ENCODE data around the gene POLR1D.

The POLR1D gene

GRCh38 chr13:27641711-27642502, 20.2 kb downstream of the POLR1D start:
- no peak for DNase-seq

- DNase-seq, result no peak
These were observed 21.8 kb downstream of the POLR1D start for GRCh38 chr13:27643334-27644132.

GRCh38 chr13:27644302-27644701, 22.6 kb downstream of the POLR1D start:
- no peak for DNase-seq

- no peak for DNase-seq
These were observed 28.6 kb downstream of the POLR1D start for GRCh38 chr13:27650312-27650711.

GRCh38 chr13:27654059-27654458, 32.4 kb downstream of the POLR1D start:
- no peak for DNase-seq

GRCh38 chr13:27654816-27655215, 33.1 kb downstream of the POLR1D start:
- DNase-seq, result no peak

- DNase-seq, result no peak
These were observed 36.0 kb downstream of the POLR1D start for GRCh38 chr13:27657724-27658123.

GRCh38 chr13:27658546-27658945, 36.9 kb downstream of the POLR1D start:
- DNase-seq, result no peak

- DNase-seq, result no peak
These were observed 37.6 kb downstream of the POLR1D start for GRCh38 chr13:27659145-27659865.

- no peak for DNase-seq
These were observed 38.8 kb downstream of the POLR1D start for GRCh38 chr13:27660511-27660910.

GRCh38 chr13:27661017-27661416, 39.3 kb downstream of the POLR1D start:
- DNase-seq, result no peak

GRCh38 chr13:27662738-27663470, 41.2 kb downstream of the POLR1D start:
- no peak for DNase-seq

- no peak for DNase-seq
These were observed 42.3 kb downstream of the POLR1D start for GRCh38 chr13:27663947-27664346.

- no peak for DNase-seq
These were observed 43.6 kb downstream of the POLR1D start for GRCh38 chr13:27665333-27665732.

GRCh38 chr13:27665761-27666160, 44.1 kb downstream of the POLR1D start:
- no peak for DNase-seq

GRCh38 chr13:27666951-27667350, 45.3 kb downstream of the POLR1D start:
- no peak for DNase-seq

GRCh38 chr13:27667946-27668345, 46.3 kb downstream of the POLR1D start:
- no peak for DNase-seq

- DNase-seq, result no peak
These were observed 49.2 kb downstream of the POLR1D start for GRCh38 chr13:27670861-27671260.

- DNase-seq, result no peak
These were observed 50.3 kb downstream of the POLR1D start for GRCh38 chr13:27672025-27672424.
